HuH-7.5 (cell line): ENCODE measurements around the gene GHRH.
A peak's percentile ranks its signal among the peaks of the same experiment; 100 is the strongest.

ENCODE experiments used
- DNase-seq: peaks from one replicate; pipeline ENCODE4 v3.0.0; 2011; ENCODE audit warnings: low spot score

Gene GHRH

GRCh38 chr20:37290158-37290810, 28.7 kb upstream of the GHRH start:
- no peak for DNase-seq

- DNase-seq: no peak
Measured at GRCh38 chr20:37288091-37288490, 26.5 kb upstream of the GHRH start.

DNA sequence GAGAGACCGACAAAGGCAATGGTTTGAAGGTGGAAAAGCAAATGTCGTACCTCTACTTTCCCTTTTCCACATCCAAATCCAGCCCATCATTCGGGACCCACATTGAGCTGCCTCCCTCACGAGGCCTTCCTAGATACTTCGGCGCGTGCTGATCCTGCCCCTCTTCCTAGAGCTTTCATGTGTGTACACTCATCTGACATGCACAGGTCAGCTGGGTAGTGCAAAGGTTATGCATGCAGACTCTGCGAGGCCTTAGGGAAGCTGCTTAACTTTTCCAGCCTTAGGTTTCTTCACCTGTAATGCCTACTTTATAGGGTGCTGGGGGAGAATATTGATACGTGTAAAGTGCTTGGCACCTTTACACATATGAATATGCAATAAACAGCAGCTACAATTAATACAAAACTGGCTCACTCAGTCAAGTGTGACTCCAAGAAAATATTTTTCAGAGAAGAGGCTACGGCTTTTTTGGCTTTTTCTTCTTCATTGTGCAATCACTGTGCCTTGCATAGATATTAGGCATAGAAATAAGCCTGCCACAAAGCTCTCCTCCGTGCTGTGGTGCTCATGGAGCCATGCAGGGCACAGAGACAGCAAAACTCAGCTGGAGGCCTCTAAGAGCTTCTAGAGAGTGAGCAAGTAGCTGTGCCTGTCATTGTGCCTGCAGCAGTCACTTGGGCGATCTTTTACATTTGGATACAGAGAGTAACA, 24.2 kb upstream of the GHRH start:
- peak; percentile 44 for DNase-seq

DNA sequence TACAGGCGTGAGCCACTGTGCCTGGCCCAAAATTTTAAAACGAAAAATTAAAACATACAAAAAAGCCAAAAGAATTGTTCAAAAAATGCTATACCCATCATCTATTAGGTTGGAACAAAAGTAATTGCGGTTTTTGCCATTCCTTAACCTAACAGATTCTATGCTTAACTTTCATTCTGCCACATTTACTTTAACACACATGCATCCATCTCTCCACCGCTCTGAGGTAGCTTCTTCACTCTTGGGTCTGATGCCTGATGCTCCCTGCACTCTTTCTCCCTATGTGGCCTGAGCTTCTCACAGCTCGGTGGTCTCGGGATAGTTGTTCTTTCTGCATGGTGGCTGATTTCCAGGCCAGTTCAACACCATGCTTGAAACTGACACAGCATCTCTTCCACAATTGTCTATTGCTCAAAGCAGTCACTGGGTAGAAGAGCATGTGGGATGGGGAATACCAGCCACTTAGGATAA, 23.1 kb upstream of the GHRH start:
- DNase-seq: no peak

- no peak for DNase-seq
Measured at GRCh38 chr20:37283530-37284195, 22.0 kb upstream of the GHRH start.

DNA sequence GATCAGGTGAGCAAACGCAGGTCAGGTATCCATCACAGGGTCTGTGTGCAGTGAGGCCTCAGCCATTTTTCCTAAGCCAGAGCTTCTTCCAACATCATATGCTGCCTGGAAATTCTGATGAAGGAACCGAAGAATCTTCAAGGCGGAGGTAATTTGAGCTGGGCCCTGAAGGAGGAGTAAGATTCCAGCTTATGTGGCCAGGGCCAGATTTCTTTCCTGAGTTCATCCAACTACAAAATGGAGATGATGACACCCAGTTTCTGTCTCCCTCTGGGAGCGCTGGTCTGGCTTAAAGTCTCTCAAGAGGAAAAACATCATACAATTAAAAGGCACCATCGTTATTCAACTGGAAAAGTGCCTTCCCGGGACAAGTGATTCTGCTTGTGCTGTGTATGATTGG, 20.9 kb upstream of the GHRH start:
- DNase-seq: no peak

DNA sequence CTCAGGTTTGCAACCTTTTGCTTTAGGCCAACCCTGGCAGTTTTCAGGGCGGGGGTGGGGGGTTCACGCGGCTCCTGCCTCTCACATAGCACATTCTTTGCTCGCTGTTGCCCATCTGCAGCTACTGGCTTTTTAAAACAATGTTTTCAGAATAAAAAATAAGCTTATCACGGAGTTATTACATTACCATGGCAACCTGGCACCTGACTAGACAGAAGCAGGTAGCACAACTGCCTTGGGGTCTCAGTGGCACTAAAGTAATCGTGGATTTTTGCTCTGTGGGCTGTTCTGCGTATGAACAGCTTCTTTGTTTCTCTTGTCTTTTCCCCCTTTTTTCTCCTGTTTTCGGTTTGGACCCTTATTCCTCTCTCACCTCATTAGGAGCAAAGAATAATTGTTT, 18.8 kb upstream of the GHRH start:
- no peak for DNase-seq

GRCh38 chr20:37279820-37280219, 18.2 kb upstream of the GHRH start:
- no peak for DNase-seq

DNA sequence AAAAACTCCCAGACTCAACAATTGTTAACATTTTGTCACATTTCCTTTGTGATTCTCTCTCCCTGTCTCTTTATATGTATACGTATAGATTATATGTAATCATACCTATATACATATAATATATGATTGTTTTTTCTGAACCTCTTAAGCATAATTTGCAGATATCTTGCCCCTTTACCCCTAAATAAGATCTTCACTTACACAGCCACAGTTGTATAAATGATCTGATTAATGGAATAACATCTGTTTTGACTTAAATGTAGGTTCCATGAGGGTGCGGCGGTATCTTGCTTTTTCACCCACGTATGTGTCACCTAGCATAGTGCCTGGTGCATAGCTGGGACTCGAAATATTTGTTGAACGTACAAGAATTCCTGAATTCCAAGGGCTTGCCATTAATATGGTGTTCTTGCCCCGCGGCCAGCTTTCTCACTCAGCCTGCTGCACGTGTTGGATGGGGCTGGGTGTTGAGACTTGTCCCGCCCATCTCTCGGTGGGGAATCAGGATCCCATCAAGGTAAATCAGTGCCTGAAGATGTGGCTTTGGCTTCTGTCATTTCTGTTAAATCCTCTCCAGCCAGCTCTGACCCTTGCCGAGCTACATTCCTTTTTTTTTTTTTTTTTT, 17.5 kb upstream of the GHRH start:
- no peak for DNase-seq

DNA sequence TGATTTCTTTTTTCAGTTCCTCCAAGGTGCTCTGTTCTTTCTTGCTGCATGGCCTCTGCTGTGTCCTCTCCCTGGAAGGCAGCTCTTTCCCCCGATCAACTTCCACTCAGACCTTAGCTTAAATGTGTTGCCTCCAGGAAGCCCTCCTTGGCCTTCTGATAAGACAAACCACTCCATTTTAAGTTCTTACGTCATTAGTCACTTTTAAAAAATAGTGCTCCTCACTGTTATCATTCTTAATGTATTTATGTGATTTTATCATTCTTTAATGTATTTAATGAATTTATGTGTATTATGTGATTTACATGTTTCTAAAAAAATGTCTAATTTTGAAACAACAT, 15.6 kb upstream of the GHRH start:
- DNase-seq: no peak

GRCh38 chr20:37276494-37277252, 15.1 kb upstream of the GHRH start:
- DNase-seq: no peak

DNA sequence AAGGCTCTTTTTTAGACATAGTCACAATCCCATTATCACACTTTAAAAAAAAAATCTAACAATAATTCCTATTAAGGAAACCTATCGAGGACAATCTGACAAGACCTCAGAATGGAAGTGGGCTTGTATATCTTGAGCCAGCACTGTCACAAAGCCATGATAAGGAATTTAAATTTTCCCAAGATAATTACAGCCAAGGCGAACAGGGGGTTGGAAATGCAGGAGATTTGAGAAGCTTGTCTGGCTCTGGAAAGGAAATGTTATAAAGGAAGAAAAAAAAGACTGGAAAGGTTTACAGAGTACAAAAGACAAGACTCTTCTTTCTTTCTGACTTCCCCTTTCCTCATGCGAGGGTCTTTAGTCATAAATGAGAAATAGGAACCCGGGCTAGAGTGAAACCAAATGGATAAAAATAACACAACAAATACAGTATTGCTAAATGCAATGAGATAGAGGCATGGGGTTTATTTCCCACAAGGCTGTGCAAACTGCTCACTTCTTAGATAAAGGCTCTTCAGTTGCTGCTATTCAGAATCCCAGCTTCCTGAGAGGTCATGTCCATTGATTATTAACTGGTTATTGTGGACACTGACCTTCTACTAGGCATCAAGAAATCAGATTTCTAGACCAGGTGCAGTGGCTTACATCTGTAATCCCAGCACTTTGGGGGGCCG, 13.4 kb upstream of the GHRH start:
- DNase-seq: no peak

DNA sequence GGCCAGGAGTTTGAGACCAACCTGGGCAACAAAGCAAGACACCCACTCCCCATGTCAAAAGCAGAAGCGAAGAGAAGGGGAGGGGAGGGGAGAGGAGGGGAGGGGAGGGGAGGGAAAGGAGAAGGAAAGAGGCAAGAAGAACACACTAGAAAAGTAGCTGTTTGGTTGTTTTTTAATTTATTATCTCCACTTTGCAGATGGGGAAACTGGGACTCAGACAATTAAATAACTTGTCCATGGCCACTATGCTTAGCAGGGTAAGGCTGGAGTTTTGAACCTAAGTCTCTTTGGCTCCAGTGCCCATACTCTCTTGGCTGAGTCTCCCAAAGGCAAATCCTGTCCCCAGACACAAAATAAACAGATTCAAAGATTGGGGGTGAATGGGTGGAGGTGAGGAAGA, 12.4 kb upstream of the GHRH start:
- no peak for DNase-seq

DNA sequence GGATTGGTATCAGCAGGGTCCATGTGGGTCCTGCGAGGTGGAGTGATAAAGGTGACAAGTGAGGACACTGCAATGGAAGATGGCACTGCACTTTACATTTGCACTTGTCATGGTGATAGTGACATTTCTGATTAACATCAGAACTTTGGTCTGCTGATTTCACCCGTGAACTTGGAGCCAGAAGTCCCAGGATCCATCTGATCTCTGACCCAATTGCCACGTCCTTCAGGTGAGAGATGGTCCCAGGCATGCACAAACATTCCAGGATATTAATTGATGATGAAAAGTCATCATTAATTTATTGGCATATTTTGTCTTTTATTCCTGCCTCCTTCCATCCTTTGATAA, 9.8 kb upstream of the GHRH start:
- DNase-seq: no peak

- no peak for DNase-seq
Measured at GRCh38 chr20:37270576-37271420, 9.2 kb upstream of the GHRH start.

GRCh38 chr20:37267667-37268313, 6.2 kb upstream of the GHRH start:
- no peak for DNase-seq

GRCh38 chr20:37266940-37267666, 5.5 kb upstream of the GHRH start:
- no peak for DNase-seq

GRCh38 chr20:37265152-37265551, 3.5 kb upstream of the GHRH start:
- DNase-seq: no peak

GRCh38 chr20:37263686-37264085, 2.1 kb upstream of the GHRH start:
- no peak for DNase-seq

DNA sequence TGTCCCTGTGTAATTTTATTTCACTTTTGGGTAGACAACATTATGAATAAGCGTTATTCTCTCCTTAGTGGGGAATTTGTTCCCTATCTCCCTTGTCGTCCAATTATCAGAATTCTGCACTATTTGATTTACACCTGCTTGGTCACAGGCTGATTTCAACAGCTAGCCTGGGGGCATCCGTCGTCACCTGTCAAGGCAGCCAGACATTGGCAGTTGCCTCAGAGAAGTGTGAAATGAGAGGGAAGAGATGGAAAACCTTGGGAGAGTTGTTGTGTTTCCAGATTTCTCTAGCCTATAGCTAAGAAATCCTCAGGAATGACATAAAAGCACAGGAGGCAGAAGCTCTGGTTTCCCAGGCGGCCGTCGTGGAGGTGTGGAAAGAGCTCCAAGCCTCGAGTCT, 891 bp upstream of the GHRH start:
- no peak for DNase-seq
